Measurements from ENCODE around the gene KCNAB2. TPM values are rescaled to one million over a fixed set of nuclear protein-coding genes. Genes with fewer than 3 reads are reported as not detected.

Gene KCNAB2
- total RNA-seq, 1 experiment from 2014 or later: 10.3 TPM

GRCh38 chr1:6040444-6040843 lies 5.2 kb upstream of the KCNAB2 start:
- POLR2A ChIA-PET: no interaction called here
- peaks cover 9% of the 10 kb centered on the region for H3K4me1 Mint-ChIP-seq
- no peak for DNase-seq (ENCODE audit: low spot score)
- no peak overlapping the region for H3K27ac Mint-ChIP-seq
- no peak overlapping the region for H3K4me3 Mint-ChIP-seq
- ATAC-seq: no peak
- CTCF ChIA-PET: interaction anchor here (0.6 to 1.9 kb wide), 4 partner anchors 12 to 296 kb away, joined by 3 to 10 read pairs (median 6); no protein-coding TSS in a partner anchor
- TF ChIP-seq CREM (CRISPR knock-in tag; IDR thresholded peaks at IDR 0.05) (no peak), ZNF512 (CRISPR knock-in tag; IDR thresholded peaks at IDR 0.05; ENCODE audit: borderline replicate concordance) (no peak), NFATC4 (CRISPR knock-in tag; IDR thresholded peaks at IDR 0.05) (no peak), JUN (CRISPR knock-in tag; IDR thresholded peaks at IDR 0.05) (no peak), USF2 (CRISPR knock-in tag; IDR thresholded peaks at IDR 0.05) (no peak), TEAD4 (CRISPR knock-in tag; IDR thresholded peaks at IDR 0.05) (no peak), MAX (CRISPR knock-in tag; IDR thresholded peaks at IDR 0.05) (no peak), TCF7 (CRISPR knock-in tag; IDR thresholded peaks at IDR 0.05; ENCODE audit: low read depth) (no peak), GRHL2 (CRISPR knock-in tag; IDR thresholded peaks at IDR 0.05; ENCODE audit: insufficient replicate concordance, severe bottlenecking) (no peak), ZNF232 (CRISPR knock-in tag; IDR thresholded peaks at IDR 0.05) (no peak), CBFB (CRISPR knock-in tag; IDR thresholded peaks at IDR 0.05; ENCODE audit: low read depth) (no peak), E2F1 (CRISPR knock-in tag; IDR thresholded peaks at IDR 0.05) (no peak), ZNF532 (CRISPR knock-in tag; IDR thresholded peaks at IDR 0.05; ENCODE audit: borderline replicate concordance) (no peak)
- no peaks in the 10 kb centered on the region for H3K36me3 Mint-ChIP-seq
- no peaks in the 10 kb centered on the region for H3K9me3 Mint-ChIP-seq
- no peaks in the 10 kb centered on the region for H3K27me3 Mint-ChIP-seq (ENCODE audit: low read depth)

- Mint-ChIP-seq H3K9me3 (no peaks in the 10 kb centered on the region), H3K27me3 (ENCODE audit: low read depth) (no peaks in the 10 kb centered on the region), H3K36me3 (no peaks in the 10 kb centered on the region), H3K27ac (no peak overlapping the region), H3K4me1 (peaks cover 7% of the 10 kb centered on the region), H3K4me3 (no peak overlapping the region)
- POLR2A ChIA-PET: no interaction called here
- ATAC-seq (no peak), DNase-seq (ENCODE audit: low spot score) (no peak)
- no peak for TF ChIP-seq RELA (CRISPR knock-in tag; IDR thresholded peaks at IDR 0.05; ENCODE audit: borderline replicate concordance)
- TF ChIP-seq MYBL2 (CRISPR knock-in tag; IDR thresholded peaks at IDR 0.05): no peak
- TF ChIP-seq MXD4 (CRISPR knock-in tag; IDR thresholded peaks at IDR 0.05; ENCODE audit: borderline replicate concordance): no peak
- TF ChIP-seq GTF2I (CRISPR knock-in tag; conservative IDR thresholded peaks at IDR 0.05): no peak
- TF ChIP-seq ZNF138 (CRISPR knock-in tag; conservative IDR thresholded peaks at IDR 0.05): no peak
- no peak for TF ChIP-seq HMGXB4 (CRISPR knock-in tag; IDR thresholded peaks at IDR 0.05)
- no peak for TF ChIP-seq FOXJ3 (CRISPR knock-in tag; IDR thresholded peaks at IDR 0.05; ENCODE audit: borderline replicate concordance)
- TF ChIP-seq IRF1 (CRISPR knock-in tag; IDR thresholded peaks at IDR 0.05): no peak
- no peak for TF ChIP-seq HMGA2 (CRISPR knock-in tag; IDR thresholded peaks at IDR 0.05)
- CTCF ChIA-PET: interaction anchor here (0.6 to 1.6 kb wide), 14 partner anchors 10 to 864 kb away, joined by 3 to 11 read pairs (median 4); no protein-coding TSS in a partner anchor
These were observed 4.8 kb upstream of the KCNAB2 start for GRCh38 chr1:6040861-6041415.

Measured in WTC11 (cell line).